Endothelial cell of umbilical vein (primary cell): ENCODE results near the gene NCOA5. TPM values are rescaled to one million over a fixed set of nuclear protein-coding genes. Genes with fewer than 3 reads are reported as not detected.
A peak's percentile ranks its signal among the peaks of the same experiment; 100 is the strongest.

Experiments used
- BruUV-seq: library from RNA; stranded (reverse); fragments of 400-500 nt; replicated peaks from 2 replicates; lab custom pipeline; 2021; lab: Mats Ljungman, UMichigan
- CTCF ChIA-PET: fragments of 300-600, 350-600 bp; sonication (Branson Sonifier 250); formaldehyde crosslinking; loops from one replicate; lab custom pipeline; 2021; ENCODE audit warnings: antibody characterized with exemption, inconsistent platforms; lab: Charles Lee
- POLR2A ChIA-PET: fragments of 300-600, 350-600 bp; sonication (Branson Sonifier 250); formaldehyde crosslinking; loops from one replicate; lab custom pipeline; 2021; ENCODE audit warnings: antibody characterized with exemption, inconsistent platforms; lab: Charles Lee
- DNase-seq: peaks from one replicate; pipeline ENCODE4 v3.0.0-alpha.2; 2011; ENCODE audit warnings: low read depth, low spot score
- FAIRE-seq: peaks from 2 replicates; lab custom pipeline; 2011; peaks lifted over from hg19 to GRCh38; lab: Jason Lieb, UNC
- H2AFZ ChIP-seq: 2 replicates; pipeline ENCODE4 v1.6.0; 2012; ENCODE audit warnings: low read depth, low read length, control low read depth, inconsistent platforms
- H3K27ac ChIP-seq: 2 replicates; pipeline ENCODE4 v1.5.1; 2011; ENCODE audit warnings: low read depth, mild to moderate bottlenecking, control low read depth, low read length, moderate library complexity; ENCODE audit not compliant: insufficient read depth
- H3K27me3 ChIP-seq, 2 experiments: 2 replicates each; pipeline versions ENCODE4 v1.6.0 to v1.6.1; 2011; ENCODE audit warnings: low read length in 2 of 2, mixed read lengths in 1 of 2; ENCODE audit not compliant: control insufficient read depth in 2 of 2, insufficient read depth in 2 of 2
- H3K36me3 ChIP-seq, 2 experiments: 2 replicates in 1 of 2; 3 replicates in 1 of 2; pipeline ENCODE4 v1.5.1; 2011; ENCODE audit warnings: low read length in 2 of 2, mild to moderate bottlenecking in 1 of 2, moderate library complexity in 1 of 2; ENCODE audit not compliant: control insufficient read depth in 2 of 2, insufficient read depth in 2 of 2; ENCODE audit errors: extremely low read depth in 1 of 2
- H3K4me1 ChIP-seq: 3 replicates; pipeline ENCODE4 v1.5.1; 2011; ENCODE audit warnings: mild to moderate bottlenecking, low read length; ENCODE audit not compliant: control insufficient read depth, insufficient read depth; ENCODE audit errors: extremely low read depth
- H3K4me2 ChIP-seq: 2 replicates; pipeline ENCODE4 v1.6.1; 2011; ENCODE audit warnings: low read length, control low read depth, mixed read lengths; ENCODE audit not compliant: insufficient read depth
- H3K4me3 ChIP-seq, 3 experiments: fragments of 200-600 bp in 1 of 3; sonication (generic), shearing (Covaris generic) in 1 of 3; replicated peaks in 1 of 3; 2 replicates each; pipeline ENCODE4 v1.5.1; 2011 to 2016; ENCODE audit warnings: control low read depth in 3 of 3, low read length in 3 of 3, mild to moderate bottlenecking in 2 of 3, inconsistent platforms in 1 of 3, low read depth in 1 of 3, moderate library complexity in 1 of 3; ENCODE audit not compliant: insufficient read depth in 1 of 3
- H3K79me2 ChIP-seq: 2 replicates; pipeline ENCODE4 v1.6.0; 2012; ENCODE audit warnings: low read length, inconsistent platforms; ENCODE audit not compliant: control insufficient read depth, insufficient read depth
- H3K9ac ChIP-seq: replicated peaks from 2 replicates; pipeline ENCODE3; 2011; ENCODE audit warnings: low read length, control low read depth; ENCODE audit not compliant: insufficient read depth; ENCODE audit errors: extremely low read depth
- H3K9me1 ChIP-seq: replicated peaks from 3 replicates; pipeline ENCODE4 v1.6.0; 2011; ENCODE audit warnings: mild to moderate bottlenecking, low read length; ENCODE audit not compliant: control insufficient read depth, insufficient read depth; ENCODE audit errors: extremely low read depth
- H3K9me3 ChIP-seq: replicated peaks from 2 replicates; pipeline ENCODE4 v1.5.1; 2012; ENCODE audit warnings: low read length, inconsistent platforms; ENCODE audit not compliant: control insufficient read depth, insufficient read depth
- H4K20me1 ChIP-seq: replicated peaks from 2 replicates; pipeline ENCODE3; 2011; ENCODE audit warnings: mild to moderate bottlenecking, low read length; ENCODE audit not compliant: control insufficient read depth, insufficient read depth; ENCODE audit errors: extremely low read depth
- EZH2 ChIP-seq: IDR thresholded peaks from 2 replicates; pipeline ENCODE4 v1.6.1; 2012; ENCODE audit warnings: borderline replicate concordance, low read depth, mild to moderate bottlenecking, moderate library complexity, low read length, inconsistent platforms; ENCODE audit not compliant: severe bottlenecking
- FOS ChIP-seq: IDR thresholded peaks from 2 replicates; pipeline ENCODE4 v1.6.1; 2011; ENCODE audit warnings: mild to moderate bottlenecking, low read length, moderate library complexity, borderline replicate concordance; ENCODE audit not compliant: insufficient read depth
- GATA2 ChIP-seq: IDR thresholded peaks from 2 replicates; pipeline ENCODE4 v1.7.0; 2011; ENCODE audit warnings: low read depth, mild to moderate bottlenecking, moderate library complexity, mixed read lengths, low read length; ENCODE audit not compliant: insufficient read length, insufficient read depth
- JUN ChIP-seq: IDR thresholded peaks from 2 replicates; pipeline ENCODE4 v1.6.1; 2011; ENCODE audit warnings: borderline replicate concordance, low read depth; ENCODE audit not compliant: insufficient read length, insufficient read depth
- MYC ChIP-seq: IDR thresholded peaks from one replicate; pipeline ENCODE4 v1.6.1; 2011; ENCODE audit warnings: mild to moderate bottlenecking, low read depth, low read length
- POLR2A ChIP-seq: IDR thresholded peaks from 2 replicates; pipeline ENCODE4 v1.6.1; 2012; ENCODE audit warnings: low read depth, mild to moderate bottlenecking, control low read depth, low read length
- POLR2AphosphoS5 ChIP-seq: IDR thresholded peaks from 2 replicates; pipeline ENCODE4 v1.6.1; 2012; ENCODE audit warnings: low read depth, mild to moderate bottlenecking, control low read depth, low read length, moderate library complexity; ENCODE audit not compliant: insufficient read depth
- dilution Hi-C: fragments of 300-500 bp; cut with MboI; formaldehyde crosslinking; loops from one replicate; pipeline ENCODE4 v1.15.0; 2019; ENCODE audit warnings: low sequenced_read_pairs; ENCODE audit not compliant: extremely low pct_ligation_motif_present
- intact Hi-C: fragments of 100-400 bp; cut with micrococcal nuclease; formaldehyde crosslinking; loops from one replicate; pipeline ENCODE4 v1.10.0; 2022
- polyA plus RNA-seq, 4 experiments: library from polyadenylated mRNA; depleted of rRNA in 3 of 4; stranded (reverse) in 3 of 4; unstranded in 1 of 4; fragments of >200 nt; gene quantifications; 2 replicates each; pipeline versions ENCODE4 v1.2.1 to v1.2.3, GENCODE V29; 2011 to 2012; ENCODE audit warnings: missing spikeins in 1 of 4
- total RNA-seq: library from RNA; stranded (reverse); gene quantifications from 2 replicates; pipeline ENCODE4 v1.2.3, GENCODE V29; 2021
- TF ChIP-seq, protein P1 (sequence below), 2 donors: IDR thresholded peaks; 1 replicate in 1 of 2; 2 replicates in 1 of 2; pipeline ENCODE4 v1.5.1; 2011; ENCODE audit warnings: low read length in 2 of 2, mild to moderate bottlenecking in 2 of 2, moderate library complexity in 2 of 2, control low read depth in 1 of 2, inconsistent platforms in 1 of 2, low read depth in 1 of 2; ENCODE audit not compliant: insufficient read depth in 1 of 2; ENCODE audit errors: extremely low read depth in 1 of 2
- TF ChIP-seq, protein P2 (sequence below): IDR thresholded peaks from 2 replicates; pipeline ENCODE4 v1.6.1; 2011; ENCODE audit not compliant: insufficient read depth, insufficient read length

Gene NCOA5
- total and polyA plus RNA-seq, 2 donors (not counting 3 experiments of a cell fraction or from before 2014, with no cell fraction given), result 32.0 to 39.5 TPM

- Histone ChIP-seq H3K9me1 (no peaks in the 10 kb centered on the region), H3K4me1 (peaks cover 25% of the 10 kb centered on the region), H4K20me1 (no peaks in the 10 kb centered on the region), H3K4me3 (no peak overlapping the region), H3K27ac (peak overlapping the region; percentile 18), H2AFZ (no peak overlapping the region), H3K9ac (no peak overlapping the region), H3K36me3 (peaks cover 0 to 15% of the 10 kb centered on the region in 2 experiments), H3K9me3 (no peaks in the 10 kb centered on the region), H3K27me3 (no peaks in the 10 kb centered on the region), H3K79me2 (no peaks in the 10 kb centered on the region), H3K4me2 (peak overlapping the region; percentile 32)
- no TSS peak for BruUV-seq
- no peak for DNase-seq
- intact Hi-C loops, result no loop called here
- TF ChIP-seq EZH2 (no peak), MYC (no peak), POLR2A (no peak), JUN (no peak), GATA2 (no peak), FOS (no peak), POLR2AphosphoS5 (no peak)
- TF ChIP-seq, protein P1, sequence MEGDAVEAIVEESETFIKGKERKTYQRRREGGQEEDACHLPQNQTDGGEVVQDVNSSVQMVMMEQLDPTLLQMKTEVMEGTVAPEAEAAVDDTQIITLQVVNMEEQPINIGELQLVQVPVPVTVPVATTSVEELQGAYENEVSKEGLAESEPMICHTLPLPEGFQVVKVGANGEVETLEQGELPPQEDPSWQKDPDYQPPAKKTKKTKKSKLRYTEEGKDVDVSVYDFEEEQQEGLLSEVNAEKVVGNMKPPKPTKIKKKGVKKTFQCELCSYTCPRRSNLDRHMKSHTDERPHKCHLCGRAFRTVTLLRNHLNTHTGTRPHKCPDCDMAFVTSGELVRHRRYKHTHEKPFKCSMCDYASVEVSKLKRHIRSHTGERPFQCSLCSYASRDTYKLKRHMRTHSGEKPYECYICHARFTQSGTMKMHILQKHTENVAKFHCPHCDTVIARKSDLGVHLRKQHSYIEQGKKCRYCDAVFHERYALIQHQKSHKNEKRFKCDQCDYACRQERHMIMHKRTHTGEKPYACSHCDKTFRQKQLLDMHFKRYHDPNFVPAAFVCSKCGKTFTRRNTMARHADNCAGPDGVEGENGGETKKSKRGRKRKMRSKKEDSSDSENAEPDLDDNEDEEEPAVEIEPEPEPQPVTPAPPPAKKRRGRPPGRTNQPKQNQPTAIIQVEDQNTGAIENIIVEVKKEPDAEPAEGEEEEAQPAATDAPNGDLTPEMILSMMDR (IDR thresholded peaks at IDR 0.05; ENCODE audit: extremely low read depth in 1 of 2, insufficient read depth in 1 of 2, low read depth in 1 of 2, low read length in 2 of 2), result no peak
- TF ChIP-seq, protein P2, sequence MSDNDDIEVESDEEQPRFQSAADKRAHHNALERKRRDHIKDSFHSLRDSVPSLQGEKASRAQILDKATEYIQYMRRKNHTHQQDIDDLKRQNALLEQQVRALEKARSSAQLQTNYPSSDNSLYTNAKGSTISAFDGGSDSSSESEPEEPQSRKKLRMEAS, result no peak
- ChIA-PET CTCF (interaction anchor here (0.6 kb wide), 1 partner anchor 132 kb away, joined by 4 read pairs; no protein-coding TSS in a partner anchor), POLR2A (no interaction called here)
- FAIRE-seq, result no peak
- dilution Hi-C loops, result no loop called here
Observed at GRCh38 chr20:46122516-46123481, 33.0 kb upstream of the NCOA5 start.
